Fibroblast of skin of back (primary cell): ENCODE measurements around the gene EPHX1.
A peak's percentile ranks its signal among the peaks of the same experiment; 100 is the strongest.
"Not testable (repeated sequence)": the region's sequence is repeated elsewhere in the genome, so short reads cannot be mapped to it uniquely, and the experiment has no call there.

Experiments used
- DNase-seq: peaks from one replicate; pipeline ENCODE4 v3.0.0-alpha.2; 2013

Gene EPHX1

GRCh38 chr1:225777583-225778336 is 32.2 kb upstream of the EPHX1 start, which contains the start of gene SRP9:
Gene SRP9, plus strand, starts transcription at chr1:225777826. Its CDS starts 115 bp downstream, at chr1:225777941.
- DNase-seq: peak; percentile 98

- DNase-seq: no peak
Measured at GRCh38 chr1:225778337-225778669, 31.6 kb upstream of the EPHX1 start.

DNA sequence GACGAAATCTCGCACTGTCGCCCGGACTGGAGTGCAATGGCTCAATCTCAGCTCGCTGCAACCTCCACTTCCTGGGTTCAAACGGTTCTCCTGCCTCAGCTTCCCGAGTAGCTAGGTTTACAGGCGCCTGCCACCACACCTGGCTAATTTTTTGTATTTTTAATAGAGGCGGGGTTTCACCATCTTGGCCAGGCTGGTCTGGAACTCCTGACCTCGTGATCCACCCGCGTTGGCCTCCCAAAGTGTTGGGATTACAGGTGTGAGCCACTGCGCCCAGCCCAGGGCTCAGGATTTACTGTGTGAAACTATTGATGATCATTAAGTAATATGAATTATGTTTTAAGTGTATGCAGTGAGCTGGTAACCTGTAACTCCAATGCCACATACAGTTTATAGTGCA is 30.8 kb upstream of the EPHX1 start:
- not testable (repeated sequence) for DNase-seq

GRCh38 chr1:225780134-225780533 is 29.8 kb upstream of the EPHX1 start:
- no peak for DNase-seq

GRCh38 chr1:225780630-225781029 is 29.3 kb upstream of the EPHX1 start:
- DNase-seq: no peak

DNA sequence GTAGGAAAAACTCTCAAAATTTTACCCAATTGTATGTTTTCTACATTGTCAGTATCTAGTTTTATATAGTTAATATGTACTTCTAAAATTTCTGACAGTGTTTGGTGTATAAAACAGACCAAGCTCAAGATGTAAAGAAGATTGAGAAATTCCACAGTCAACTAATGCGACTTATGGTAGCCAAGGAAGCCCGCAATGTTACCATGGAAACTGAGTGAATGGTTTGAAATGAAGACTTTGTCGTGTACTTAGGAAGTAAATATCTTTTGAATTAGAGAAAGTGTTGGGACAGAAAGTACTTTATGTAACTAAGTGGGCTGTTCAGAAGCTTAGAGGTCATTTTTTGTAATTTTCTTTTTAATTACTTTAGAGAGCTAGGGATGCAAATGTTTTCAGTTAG is 20.8 kb upstream of the EPHX1 start:
- DNase-seq: not testable (repeated sequence)

GRCh38 chr1:225794954-225795353 is 15.0 kb upstream of the EPHX1 start:
- no peak for DNase-seq

GRCh38 chr1:225796097-225796496 is 13.8 kb upstream of the EPHX1 start:
- DNase-seq: not testable (repeated sequence)

GRCh38 chr1:225801146-225801545 is 8.8 kb upstream of the EPHX1 start:
- not testable (repeated sequence) for DNase-seq

GRCh38 chr1:225806249-225806648 is 3.7 kb upstream of the EPHX1 start:
- no peak for DNase-seq

- not testable (repeated sequence) for DNase-seq
Measured at GRCh38 chr1:225806736-225807135, 3.2 kb upstream of the EPHX1 start.

DNA sequence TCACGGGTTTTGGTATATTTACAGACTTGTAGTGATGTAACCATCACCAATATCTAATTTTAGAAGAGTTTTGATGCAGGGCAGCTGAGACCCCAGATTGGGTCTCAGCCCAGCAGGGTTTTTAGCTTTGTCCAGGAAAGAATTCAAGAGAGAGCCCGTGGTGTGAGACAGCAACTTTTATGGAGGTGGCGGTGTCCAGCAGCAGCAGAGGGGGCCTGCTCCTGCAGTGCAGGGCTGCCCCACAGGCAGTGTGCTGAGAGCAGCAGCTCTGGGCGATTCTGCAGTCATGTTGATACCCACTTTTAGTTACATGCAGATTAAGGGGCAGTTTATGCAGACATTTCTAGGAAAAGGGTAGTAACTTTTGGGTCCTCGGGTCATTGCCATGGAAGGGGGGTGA is 1.8 kb upstream of the EPHX1 start:
- no peak for DNase-seq

- not testable (repeated sequence) for DNase-seq
Measured at GRCh38 chr1:225810579-225811538, 935 bp downstream of the EPHX1 start.

GRCh38 chr1:225811622-225812487 is 1.9 kb downstream of the EPHX1 start:
- no peak for DNase-seq

GRCh38 chr1:225812488-225813213 is 2.7 kb downstream of the EPHX1 start:
- DNase-seq: no peak

GRCh38 chr1:225813214-225813964 is 3.5 kb downstream of the EPHX1 start:
- DNase-seq: peak; percentile 13

- DNase-seq: no peak
Measured at GRCh38 chr1:225814381-225814780, 4.5 kb downstream of the EPHX1 start.

DNA sequence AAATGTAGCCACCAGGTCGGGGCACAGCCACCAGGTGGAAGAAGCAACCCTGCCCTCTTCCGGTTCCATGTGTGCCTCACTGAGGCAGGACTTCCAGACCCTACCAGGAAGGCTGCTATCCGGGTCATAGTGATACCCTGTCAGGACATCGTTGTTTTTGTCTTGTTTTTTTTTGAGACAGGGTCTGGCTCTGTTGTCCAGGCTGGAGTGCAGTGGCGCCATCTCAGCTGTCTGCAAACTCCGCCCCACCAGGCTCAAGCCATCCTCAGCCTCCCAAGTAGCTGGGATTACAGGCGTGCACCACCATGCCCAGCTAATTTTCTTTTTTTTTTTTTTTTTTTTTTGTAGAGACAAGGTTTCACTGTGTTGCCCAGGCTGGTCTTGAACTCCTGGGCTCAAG is 5.2 kb downstream of the EPHX1 start:
- not testable (repeated sequence) for DNase-seq

- DNase-seq: no peak
Measured at GRCh38 chr1:225815526-225816178, 5.7 kb downstream of the EPHX1 start.
